H1 (cell line): Measurements from ENCODE around the gene KCNE4. TPM values are rescaled to one million over a fixed set of nuclear protein-coding genes. Genes with fewer than 3 reads are reported as not detected.

Source experiments
- CTCF ChIA-PET: fragments of 300-600 bp; sonication (Branson Sonifier 250); formaldehyde crosslinking; loops from one replicate; lab custom pipeline; 2021; ENCODE audit not compliant: partially characterized antibody; lab: Charles Lee
- POLR2A ChIA-PET: fragments of 300-600 bp; sonication (Branson Sonifier 250); formaldehyde crosslinking; loops from one replicate; lab custom pipeline; 2021; ENCODE audit warnings: inconsistent platforms; ENCODE audit not compliant: partially characterized antibody; lab: Charles Lee
- DNase-seq, 2 experiments: peaks; one replicate each; pipeline versions ENCODE4 v3.0.0 to v3.0.0-alpha.2; 2010 to 2022; ENCODE audit warnings: low spot score in 2 of 2, low read depth in 1 of 2, mixed read lengths in 1 of 2
- FAIRE-seq: peaks from 2 replicates; lab custom pipeline; 2011; peaks lifted over from hg19 to GRCh38; lab: Jason Lieb, UNC
- H2AFZ ChIP-seq: 2 replicates; pipeline ENCODE4 v1.8.1; 2012; ENCODE audit warnings: low read length, inconsistent platforms
- H2AK5ac ChIP-seq: 2 replicates; pipeline ENCODE4 v1.6.1; 2013; ENCODE audit warnings: low read depth, low read length
- H2BK120ac ChIP-seq: replicated peaks from 2 replicates; pipeline ENCODE3; 2013; ENCODE audit warnings: low read depth, low read length, inconsistent platforms
- H2BK12ac ChIP-seq: 2 replicates; pipeline ENCODE4 v1.6.1; 2013; ENCODE audit warnings: low read depth, low read length
- H2BK15ac ChIP-seq: 2 replicates; pipeline ENCODE4 v1.6.1; 2013; ENCODE audit warnings: low read length
- H2BK20ac ChIP-seq: 2 replicates; pipeline ENCODE4 v1.6.1; 2013; ENCODE audit warnings: low read length
- H2BK5ac ChIP-seq: 2 replicates; pipeline ENCODE4 v1.6.1; 2013; ENCODE audit warnings: low read depth, low read length
- H3K14ac ChIP-seq: 2 replicates; pipeline ENCODE4 v1.6.1; 2013; ENCODE audit warnings: inconsistent platforms; ENCODE audit not compliant: insufficient read length
- H3K18ac ChIP-seq: 2 replicates; pipeline ENCODE4 v1.6.1; 2013; ENCODE audit warnings: low read length; ENCODE audit errors: extremely low read depth
- H3K23ac ChIP-seq: 2 replicates; pipeline ENCODE4 v1.6.1; 2013; ENCODE audit warnings: inconsistent platforms; ENCODE audit not compliant: insufficient read length
- H3K23me2 ChIP-seq: 2 replicates; pipeline ENCODE4 v1.6.1; 2013; ENCODE audit warnings: low read depth, low read length
- H3K27ac ChIP-seq: 2 replicates; pipeline ENCODE4 v1.6.1; 2011; ENCODE audit warnings: low read depth, low read length, inconsistent platforms
- H3K27me3 ChIP-seq, 4 experiments: replicated peaks in 1 of 4; 1 replicate in 1 of 4; 2 replicates in 3 of 4; pipeline versions ENCODE4 v1.6.1 to v1.8.1; 2011 to 2013; ENCODE audit warnings: low read length in 3 of 4, mild to moderate bottlenecking in 3 of 4, inconsistent platforms in 2 of 4, mixed read lengths in 2 of 4, moderate library complexity in 1 of 4; ENCODE audit not compliant: control insufficient read depth in 3 of 4, insufficient read depth in 3 of 4; ENCODE audit errors: extremely low read depth in 1 of 4
- H3K36me3 ChIP-seq, 4 experiments: 2 replicates each; pipeline versions ENCODE4 v1.6.1 to v1.8.1; 2011 to 2013; ENCODE audit warnings: mild to moderate bottlenecking in 4 of 4, low read length in 3 of 4, moderate library complexity in 2 of 4, control low read depth in 1 of 4, inconsistent platforms in 1 of 4; ENCODE audit not compliant: insufficient read depth in 4 of 4, control insufficient read depth in 2 of 4
- H3K4ac ChIP-seq: replicated peaks from 2 replicates; pipeline ENCODE3; 2013; ENCODE audit warnings: low read length, low read depth, mixed read lengths, inconsistent platforms; ENCODE audit not compliant: insufficient read length
- H3K4me1 ChIP-seq, 4 experiments: replicated peaks in 1 of 4; 1 replicate in 1 of 4; 2 replicates in 3 of 4; pipeline versions ENCODE4 v1.6.1 to v1.8.1; 2011 to 2013; ENCODE audit warnings: low read length in 3 of 4, inconsistent platforms in 2 of 4, mixed read lengths in 1 of 4; ENCODE audit not compliant: insufficient read depth in 4 of 4, control insufficient read depth in 3 of 4
- H3K4me2 ChIP-seq, 2 experiments: 2 replicates each; pipeline versions ENCODE4 v1.6.1 to v1.8.1; 2011 to 2013; ENCODE audit warnings: low read depth in 2 of 2, low read length in 2 of 2, control low read depth in 1 of 2, inconsistent platforms in 1 of 2, mild to moderate bottlenecking in 1 of 2; ENCODE audit not compliant: insufficient read depth in 1 of 2
- H3K4me3 ChIP-seq, 4 experiments: fragments of 200-600, 300-600 bp in 1 of 4; sonication (generic), shearing (Covaris generic), sonication (Bioruptor Twin) in 1 of 4; 2 replicates each; pipeline versions ENCODE4 v1.5.1 to v1.8.1; 2011 to 2016; ENCODE audit warnings: low read length in 4 of 4, low read depth in 3 of 4, control low read depth in 2 of 4, inconsistent platforms in 2 of 4, mild to moderate bottlenecking in 2 of 4, mixed read lengths in 1 of 4, moderate library complexity in 1 of 4; ENCODE audit not compliant: insufficient read depth in 2 of 4; ENCODE audit errors: extremely low read depth in 1 of 4
- H3K56ac ChIP-seq: replicated peaks from 2 replicates; pipeline ENCODE3; 2013; ENCODE audit warnings: low read depth, mild to moderate bottlenecking, mixed read lengths, low read length, inconsistent platforms; ENCODE audit not compliant: insufficient read length
- H3K79me1 ChIP-seq: 2 replicates; pipeline ENCODE4 v1.6.1; 2013; ENCODE audit warnings: low read depth, low read length, control low read depth
- H3K79me2 ChIP-seq, 2 experiments: 2 replicates each; pipeline versions ENCODE4 v1.6.1 to v1.8.1; 2012 to 2013; ENCODE audit warnings: low read length in 2 of 2, mild to moderate bottlenecking in 2 of 2, inconsistent platforms in 1 of 2; ENCODE audit not compliant: insufficient read depth in 2 of 2, control insufficient read depth in 1 of 2
- H3K9ac ChIP-seq, 4 experiments: replicated peaks in 1 of 4; 1 replicate in 1 of 4; 2 replicates in 3 of 4; pipeline versions ENCODE4 v1.6.1 to v1.8.1; 2011 to 2013; ENCODE audit warnings: low read depth in 3 of 4, low read length in 3 of 4, control low read depth in 2 of 4, mild to moderate bottlenecking in 2 of 4, moderate library complexity in 2 of 4, inconsistent platforms in 1 of 4; ENCODE audit errors: extremely low read depth in 1 of 4
- H3K9me3 ChIP-seq, 2 experiments: 2 replicates each; pipeline versions ENCODE4 v1.6.1 to v1.8.1; 2012 to 2013; ENCODE audit warnings: mild to moderate bottlenecking in 2 of 2, moderate library complexity in 2 of 2, control low read depth in 1 of 2, inconsistent platforms in 1 of 2, low read depth in 1 of 2, low read length in 1 of 2, mixed read lengths in 1 of 2; ENCODE audit not compliant: insufficient read depth in 2 of 2
- H4K20me1 ChIP-seq, 2 experiments: replicated peaks in 1 of 2; 2 replicates each; pipeline versions ENCODE3 to v1.8.1; 2011 to 2013; ENCODE audit warnings: inconsistent platforms in 2 of 2, low read length in 2 of 2, mild to moderate bottlenecking in 1 of 2; ENCODE audit not compliant: insufficient read depth in 2 of 2, control insufficient read depth in 1 of 2
- H4K5ac ChIP-seq: 2 replicates; pipeline ENCODE4 v1.6.1; 2013; ENCODE audit warnings: low read length, low read depth, mixed read lengths, inconsistent platforms; ENCODE audit not compliant: insufficient read length
- H4K8ac ChIP-seq: 2 replicates; pipeline ENCODE4 v1.8.0; 2013; ENCODE audit warnings: mild to moderate bottlenecking, moderate library complexity, low read length, inconsistent platforms; ENCODE audit not compliant: insufficient read depth; ENCODE audit errors: extremely low read depth
- H4K91ac ChIP-seq: replicated peaks from 2 replicates; pipeline ENCODE3; 2013; ENCODE audit warnings: low read length, mixed read lengths, inconsistent platforms; ENCODE audit not compliant: insufficient read length
- ASH2L ChIP-seq: fragments of 200-600, 300-600 bp; sonication (generic); IDR thresholded peaks from one replicate; pipeline ENCODE4 v1.7.1; 2017; ENCODE audit warnings: low read length
- BCL11A ChIP-seq, 2 experiments: IDR thresholded peaks; one replicate each; pipeline ENCODE4 v1.6.1; 2011; ENCODE audit warnings: low read depth in 2 of 2, low read length in 2 of 2, mild to moderate bottlenecking in 2 of 2
- CBX8 ChIP-seq: fragments of 300-800, 300-1000 bp; sonication (generic); IDR thresholded peaks from 2 replicates; pipeline ENCODE4 v1.7.1; 2016; ENCODE audit warnings: low read depth, low read length, borderline replicate concordance
- CHD1 ChIP-seq: IDR thresholded peaks from 2 replicates; pipeline ENCODE4 v1.6.1; 2012; ENCODE audit warnings: low read depth, low read length, improper control_type of control experiment
- CHD2 ChIP-seq: IDR thresholded peaks from 2 replicates; pipeline ENCODE4 v1.6.1; 2012; ENCODE audit warnings: low read length, improper control_type of control experiment
- EZH2 ChIP-seq: fragments of 200-600 bp; sonication (generic); IDR thresholded peaks from 2 replicates; pipeline ENCODE4 v1.7.1; 2012; ENCODE audit warnings: low read depth, mild to moderate bottlenecking, moderate library complexity, low read length, inconsistent platforms; ENCODE audit not compliant: severe bottlenecking
- NANOG ChIP-seq: IDR thresholded peaks from 2 replicates; pipeline ENCODE4 v1.6.1; 2011; ENCODE audit warnings: low read length, low read depth, mild to moderate bottlenecking, inconsistent platforms; ENCODE audit not compliant: insufficient read depth, poor library complexity, severe bottlenecking
- POLR2AphosphoS5 ChIP-seq: IDR thresholded peaks from 2 replicates; pipeline ENCODE4 v1.6.1; 2011; ENCODE audit warnings: low read depth, low read length
- POU5F1 ChIP-seq: IDR thresholded peaks from 2 replicates; pipeline ENCODE4 v1.6.1; 2011; ENCODE audit warnings: low read depth, mild to moderate bottlenecking, low read length, moderate library complexity
- SP2 ChIP-seq: IDR thresholded peaks from 2 replicates; pipeline ENCODE4 v1.6.1; 2012; ENCODE audit warnings: mild to moderate bottlenecking, low read length, inconsistent platforms
- SUZ12 ChIP-seq: fragments of 200-600 bp; sonication (generic); IDR thresholded peaks from 2 replicates; pipeline ENCODE4 v1.6.1; 2012; ENCODE audit warnings: mild to moderate bottlenecking, inconsistent platforms, low read length, moderate library complexity, mixed read lengths
- TBP ChIP-seq: IDR thresholded peaks from 2 replicates; pipeline ENCODE4 v1.6.1; 2011; ENCODE audit warnings: low read depth, low read length, improper control_type of control experiment
- WGBS, 2 experiments: shearing (Covaris generic) in 1 of 2; methylation state at CpG; one replicate each; pipeline versions ENCODE4 v1.1.6 to v1.1.7; 2013 to 2015; ENCODE audit warnings: low lambda C conversion rate in 2 of 2, mixed read lengths in 2 of 2, inconsistent platforms in 1 of 2, low coverage in 1 of 2, missing lambda C conversion rate in 1 of 2; ENCODE audit not compliant: insufficient replicate concordance in 2 of 2, insufficient coverage in 1 of 2, insufficient read length in 1 of 2; ENCODE audit errors: extremely low coverage in 1 of 2, missing lambda C conversion rate in 1 of 2; 5-methylcytosine and 5-hydroxymethylcytosine counted together
- polyA plus RNA-seq, 7 experiments: library from polyadenylated mRNA; depleted of rRNA in 3 of 7; stranded (reverse) in 5 of 7; unstranded in 2 of 7; fragments of >200 nt in 5 of 7; fragments of 200-250 nt in 2 of 7; gene quantifications; 1 replicate in 5 of 7; 2 replicates in 1 of 7; 4 replicates in 1 of 7; pipeline versions ENCODE4 v1.2.1 to v1.2.3, GENCODE V29; 2011 to 2013; ENCODE audit warnings: missing spikeins in 2 of 7, mixed read lengths in 2 of 7
- total RNA-seq: library from RNA; stranded (reverse); fragmentation: NEBNext Ultra II Directional; extraction: Animal tissue kit (Norgen Biotek cat#: 25700); gene quantifications from 2 replicates; pipeline ENCODE4 v1.2.1, GENCODE V29; 2021
- TF ChIP-seq, protein P1 (sequence below): IDR thresholded peaks from 2 replicates; pipeline ENCODE4 v1.6.1; 2011; ENCODE audit warnings: low read length, improper control_type of control experiment
- TF ChIP-seq, protein P2 (sequence below): IDR thresholded peaks from 2 replicates; pipeline ENCODE4 v1.6.1; 2012; ENCODE audit warnings: inconsistent platforms

KCNE4 gene
- total and polyA plus RNA-seq, 2 of the 8 experiments (the other 6 are each of a cell fraction or from before 2014, with no cell fraction given) = 0.08 to 0.09 TPM

DNA sequence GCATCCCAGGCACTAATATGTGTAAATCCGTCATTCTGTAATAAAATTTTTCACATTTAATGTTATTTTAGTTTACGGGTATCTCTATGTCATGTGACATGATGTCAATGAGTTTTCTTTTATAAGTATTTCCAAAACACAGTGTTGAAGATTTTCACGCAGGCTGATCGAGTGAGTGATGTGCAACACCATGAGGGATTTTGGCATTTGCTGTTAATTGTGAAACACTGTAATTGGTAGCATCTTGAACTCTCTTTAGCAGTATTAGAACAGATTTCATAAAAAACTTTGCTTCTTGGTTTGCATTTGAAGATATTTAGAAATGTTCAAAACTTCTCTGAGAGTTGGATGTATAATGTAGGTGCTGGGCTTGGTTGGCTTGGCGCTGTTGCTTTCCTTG is 35.5 kb downstream of the KCNE4 start:
- Histone ChIP-seq H2AFZ (no peak overlapping the region), H3K79me1 (no peaks in the 10 kb centered on the region), H3K14ac (no peak overlapping the region), H3K27me3 (no peaks in the 10 kb centered on the region), H3K4me2 (no peak overlapping the region), H2BK120ac (no peak overlapping the region), H3K18ac (no peak overlapping the region), H3K56ac (no peak overlapping the region), H3K4ac (no peak overlapping the region), H2BK15ac (no peak overlapping the region), H3K23ac (no peak overlapping the region), H2BK20ac (no peak overlapping the region), H3K4me1 (peaks cover 0 to 3% (median 0%) of the 10 kb centered on the region in 4 experiments; a peak in 1 of 7 replicates), H4K20me1 (no peaks in the 10 kb centered on the region), H4K8ac (no peak overlapping the region), H2BK12ac (no peak overlapping the region), H3K27ac (no peak overlapping the region), H3K23me2 (no peaks in the 10 kb centered on the region), H2BK5ac (no peak overlapping the region), H3K9me3 (no peaks in the 10 kb centered on the region), H4K91ac (no peak overlapping the region), H3K9ac (no peak overlapping the region), H4K5ac (no peak overlapping the region), H2AK5ac (no peak overlapping the region), H3K79me2 (no peaks in the 10 kb centered on the region), H3K4me3 (no peak overlapping the region), H3K36me3 (no peaks in the 10 kb centered on the region; a peak in 1 of 8 replicates)
- ChIA-PET POLR2A (no interaction called here), CTCF (interaction anchor here (1.8 kb wide), 1 partner anchor 12 kb away, joined by 3 read pairs; no protein-coding TSS in a partner anchor)
- DNase-seq (no peak), FAIRE-seq (no peak)
- WGBS, 2 experiments = 92% methylated on average over 5 of the region's 5 CpGs; no CpG with 5 or more reads in 1 of the 2 experiments
- TF ChIP-seq, protein P1, sequence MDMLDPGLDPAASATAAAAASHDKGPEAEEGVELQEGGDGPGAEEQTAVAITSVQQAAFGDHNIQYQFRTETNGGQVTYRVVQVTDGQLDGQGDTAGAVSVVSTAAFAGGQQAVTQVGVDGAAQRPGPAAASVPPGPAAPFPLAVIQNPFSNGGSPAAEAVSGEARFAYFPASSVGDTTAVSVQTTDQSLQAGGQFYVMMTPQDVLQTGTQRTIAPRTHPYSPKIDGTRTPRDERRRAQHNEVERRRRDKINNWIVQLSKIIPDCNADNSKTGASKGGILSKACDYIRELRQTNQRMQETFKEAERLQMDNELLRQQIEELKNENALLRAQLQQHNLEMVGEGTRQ = no peak
- TF ChIP-seq POU5F1 = no peak
- TF ChIP-seq TBP = no peak
- TF ChIP-seq CHD1 = no peak
- TF ChIP-seq ASH2L = no peak
- no peak for TF ChIP-seq EZH2
- no peak for TF ChIP-seq NANOG
- no peak for TF ChIP-seq POLR2AphosphoS5
- no peak for TF ChIP-seq CBX8
- TF ChIP-seq SP2 = no peak
- no peak for TF ChIP-seq SUZ12
- TF ChIP-seq BCL11A (IDR thresholded peaks at IDR 0.05; ENCODE audit: low read depth in 2 of 2, low read length in 2 of 2) = no peak
- TF ChIP-seq, protein P2, sequence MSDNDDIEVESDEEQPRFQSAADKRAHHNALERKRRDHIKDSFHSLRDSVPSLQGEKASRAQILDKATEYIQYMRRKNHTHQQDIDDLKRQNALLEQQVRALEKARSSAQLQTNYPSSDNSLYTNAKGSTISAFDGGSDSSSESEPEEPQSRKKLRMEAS = no peak
- TF ChIP-seq CHD2 = no peak
